GM21825 (cell line): Measurements from ENCODE around the gene OLAH.

ENCODE experiments used
- ATAC-seq: cut with Tn5 transposase; IDR thresholded peaks from one replicate; pipeline ENCODE4 v1.9.1; 2021; ENCODE audit warnings: mild to moderate bottlenecking, moderate library complexity; ENCODE audit not compliant: unreplicated experiment

OLAH gene

DNA sequence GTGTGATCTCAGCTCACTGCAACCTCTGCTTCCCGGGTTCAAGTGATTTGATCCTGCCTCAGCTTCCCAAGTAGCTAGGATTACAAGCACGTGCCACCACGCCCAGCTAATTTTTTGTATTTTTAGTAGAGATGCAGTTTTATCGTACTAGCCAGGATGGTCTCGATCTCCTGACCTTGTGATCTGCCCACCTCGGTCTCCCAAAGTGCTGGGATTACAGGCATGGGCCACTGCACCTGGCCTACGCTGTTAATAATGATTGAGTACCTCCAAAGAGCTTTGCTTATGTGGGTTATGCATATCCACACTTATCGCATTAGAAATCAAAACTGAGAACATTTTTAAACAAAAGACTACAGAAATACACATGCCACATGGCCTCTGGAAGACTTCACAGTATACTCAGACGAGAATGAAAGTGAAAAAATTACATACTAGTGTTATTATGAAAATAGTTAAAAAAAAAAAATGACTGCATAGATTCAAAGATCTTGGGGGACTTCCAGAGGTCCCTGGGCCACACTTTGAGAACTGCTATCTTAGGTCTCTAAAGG is 78.8 kb downstream of the OLAH start:
- ATAC-seq: peak; percentile 93
